ENCODE results near the gene AUTS2.

- TF ChIP-seq, protein P1, sequence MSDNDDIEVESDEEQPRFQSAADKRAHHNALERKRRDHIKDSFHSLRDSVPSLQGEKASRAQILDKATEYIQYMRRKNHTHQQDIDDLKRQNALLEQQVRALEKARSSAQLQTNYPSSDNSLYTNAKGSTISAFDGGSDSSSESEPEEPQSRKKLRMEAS (IDR thresholded peaks at IDR 0.05): no peak
- no peak for TF ChIP-seq EP300 (IDR thresholded peaks at IDR 0.05; ENCODE audit: borderline replicate concordance in 1 of 2, low read depth in 2 of 2, low read length in 2 of 2)
- no peak for TF ChIP-seq POLR2A (IDR thresholded peaks at IDR 0.05; ENCODE audit: control extremely low read depth in 1 of 2, low read depth in 2 of 2, low read length in 2 of 2)
- TF ChIP-seq, protein P2, sequence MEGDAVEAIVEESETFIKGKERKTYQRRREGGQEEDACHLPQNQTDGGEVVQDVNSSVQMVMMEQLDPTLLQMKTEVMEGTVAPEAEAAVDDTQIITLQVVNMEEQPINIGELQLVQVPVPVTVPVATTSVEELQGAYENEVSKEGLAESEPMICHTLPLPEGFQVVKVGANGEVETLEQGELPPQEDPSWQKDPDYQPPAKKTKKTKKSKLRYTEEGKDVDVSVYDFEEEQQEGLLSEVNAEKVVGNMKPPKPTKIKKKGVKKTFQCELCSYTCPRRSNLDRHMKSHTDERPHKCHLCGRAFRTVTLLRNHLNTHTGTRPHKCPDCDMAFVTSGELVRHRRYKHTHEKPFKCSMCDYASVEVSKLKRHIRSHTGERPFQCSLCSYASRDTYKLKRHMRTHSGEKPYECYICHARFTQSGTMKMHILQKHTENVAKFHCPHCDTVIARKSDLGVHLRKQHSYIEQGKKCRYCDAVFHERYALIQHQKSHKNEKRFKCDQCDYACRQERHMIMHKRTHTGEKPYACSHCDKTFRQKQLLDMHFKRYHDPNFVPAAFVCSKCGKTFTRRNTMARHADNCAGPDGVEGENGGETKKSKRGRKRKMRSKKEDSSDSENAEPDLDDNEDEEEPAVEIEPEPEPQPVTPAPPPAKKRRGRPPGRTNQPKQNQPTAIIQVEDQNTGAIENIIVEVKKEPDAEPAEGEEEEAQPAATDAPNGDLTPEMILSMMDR (IDR thresholded peaks at IDR 0.05; ENCODE audit: control extremely low read depth in 1 of 3, insufficient read depth in 1 of 3, low read depth in 1 of 3, low read length in 3 of 3): no peak
- no peak for TF ChIP-seq BCL11A (IDR thresholded peaks at IDR 0.05; ENCODE audit: low read depth in 2 of 2, low read length in 2 of 2)
These were observed 1168.4 kb downstream of the AUTS2 start for GRCh38 chr7:70766694-70767093.
